Astrocyte of the cerebellum (primary cell): ENCODE data around the gene MKLN1.
A peak's percentile ranks its signal among the peaks of the same experiment; 100 is the strongest.

Experiments
- DNase-seq: peaks from one replicate; pipeline ENCODE4 v3.0.0-alpha.2; 2011; ENCODE audit warnings: low read depth
- H3K4me3 ChIP-seq: 2 replicates; pipeline ENCODE4 v1.5.1; 2011; ENCODE audit warnings: mild to moderate bottlenecking, low read depth, low read length, moderate library complexity
- in situ Hi-C: cut with HindIII; loops from 2 replicates; pipeline ENCODE4 v1.10.0; 2017; ENCODE audit warnings: low sequenced_read_pairs
- TF ChIP-seq, protein P1 (sequence below): IDR thresholded peaks from 2 replicates; pipeline ENCODE4 v1.5.1; 2012; ENCODE audit warnings: low read length, low read depth, moderate library complexity, mild to moderate bottlenecking; ENCODE audit errors: missing control alignments

MKLN1 gene

DNA sequence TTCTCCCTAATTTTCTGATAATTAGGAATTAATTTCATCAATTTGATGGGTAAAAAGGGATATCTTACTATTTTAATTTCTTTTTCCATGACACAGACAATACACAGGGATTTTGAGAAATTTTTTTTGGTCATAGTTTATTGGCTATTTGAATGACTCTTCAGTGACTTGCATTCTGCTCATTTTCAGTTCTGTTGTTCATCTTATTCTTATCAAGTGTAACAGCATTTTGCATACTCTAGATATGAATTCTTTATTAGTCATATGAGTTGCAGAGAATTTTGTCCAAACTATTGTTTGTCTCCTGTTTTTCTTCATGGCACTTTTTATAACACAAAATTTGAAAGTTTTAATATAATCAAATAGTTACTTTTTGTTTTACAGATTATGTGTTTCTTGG, 41.7 kb downstream of the MKLN1 start:
- in situ Hi-C loops = no loop called here
- no peak for DNase-seq
- TF ChIP-seq, protein P1, sequence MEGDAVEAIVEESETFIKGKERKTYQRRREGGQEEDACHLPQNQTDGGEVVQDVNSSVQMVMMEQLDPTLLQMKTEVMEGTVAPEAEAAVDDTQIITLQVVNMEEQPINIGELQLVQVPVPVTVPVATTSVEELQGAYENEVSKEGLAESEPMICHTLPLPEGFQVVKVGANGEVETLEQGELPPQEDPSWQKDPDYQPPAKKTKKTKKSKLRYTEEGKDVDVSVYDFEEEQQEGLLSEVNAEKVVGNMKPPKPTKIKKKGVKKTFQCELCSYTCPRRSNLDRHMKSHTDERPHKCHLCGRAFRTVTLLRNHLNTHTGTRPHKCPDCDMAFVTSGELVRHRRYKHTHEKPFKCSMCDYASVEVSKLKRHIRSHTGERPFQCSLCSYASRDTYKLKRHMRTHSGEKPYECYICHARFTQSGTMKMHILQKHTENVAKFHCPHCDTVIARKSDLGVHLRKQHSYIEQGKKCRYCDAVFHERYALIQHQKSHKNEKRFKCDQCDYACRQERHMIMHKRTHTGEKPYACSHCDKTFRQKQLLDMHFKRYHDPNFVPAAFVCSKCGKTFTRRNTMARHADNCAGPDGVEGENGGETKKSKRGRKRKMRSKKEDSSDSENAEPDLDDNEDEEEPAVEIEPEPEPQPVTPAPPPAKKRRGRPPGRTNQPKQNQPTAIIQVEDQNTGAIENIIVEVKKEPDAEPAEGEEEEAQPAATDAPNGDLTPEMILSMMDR = no peak
- H3K4me3 ChIP-seq = no peak overlapping the region

DNA sequence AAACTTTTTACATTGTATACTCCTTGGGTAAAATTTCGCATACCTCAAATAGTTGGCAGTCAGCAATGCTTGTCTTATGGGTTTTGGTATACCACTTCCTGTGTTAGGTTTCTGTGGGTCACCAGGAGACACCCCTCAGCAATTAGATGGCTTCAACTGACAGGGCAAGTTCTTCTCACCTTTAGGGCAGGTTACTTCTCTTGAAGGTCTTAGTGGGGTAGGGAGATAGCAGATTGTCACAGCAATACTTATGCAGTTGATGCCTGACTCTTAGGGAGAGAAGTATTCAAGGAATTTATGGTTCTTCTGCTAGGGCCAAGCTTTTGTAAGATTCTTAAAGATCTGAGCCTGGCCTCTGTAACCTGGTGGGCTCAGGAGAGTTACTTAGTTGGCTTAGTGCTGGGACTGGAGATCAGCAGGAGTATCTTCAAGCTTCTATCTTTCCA, 42.9 kb downstream of the MKLN1 start:
- DNase-seq = peak; percentile 61

DNA sequence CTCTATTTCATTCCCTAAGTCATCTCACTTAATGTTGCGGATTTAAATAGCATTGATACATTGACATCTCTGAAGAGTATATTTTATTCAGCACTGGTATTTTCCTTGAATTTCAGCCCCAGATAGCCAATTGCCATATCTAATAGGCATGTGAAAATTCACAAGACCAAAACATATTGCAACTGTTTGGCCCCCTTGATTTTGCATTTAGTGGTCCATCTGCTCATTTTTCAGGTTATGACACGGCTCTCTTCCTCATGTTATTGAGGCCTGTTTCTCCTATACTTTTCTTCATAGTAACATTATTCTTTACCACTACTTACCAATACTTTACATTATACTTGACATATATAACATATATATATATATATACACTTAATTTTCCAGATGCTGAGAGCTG, 43.7 kb downstream of the MKLN1 start:
- TF ChIP-seq, protein P1 = no peak
- in situ Hi-C loops = no loop called here
- no peak overlapping the region for H3K4me3 ChIP-seq
- no peak for DNase-seq

More for the DNA sequence above, 42.9 kb downstream of the MKLN1 start:
- in situ Hi-C loops = no loop called here
- TF ChIP-seq, protein P1 = no peak
- H3K4me3 ChIP-seq = no peak overlapping the region

DNA sequence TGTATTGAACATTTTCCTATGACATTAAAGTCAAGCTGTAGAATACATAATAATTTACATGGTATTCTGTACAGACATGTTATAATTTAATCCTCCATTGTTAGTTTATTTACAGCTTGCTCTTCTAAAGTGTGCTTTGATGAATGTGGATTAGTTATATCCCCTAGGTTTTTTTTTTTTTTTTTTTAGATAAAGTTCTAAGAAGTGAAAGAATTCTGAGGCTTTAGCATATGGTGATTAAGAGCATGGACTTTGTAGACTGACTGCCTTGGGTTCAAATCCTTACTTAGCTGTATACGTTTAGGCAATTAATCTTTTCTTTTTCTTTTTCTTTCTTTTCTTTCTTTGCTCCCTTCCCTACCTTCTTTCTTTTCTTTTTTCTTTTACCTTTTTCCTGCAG, 44.9 kb downstream of the MKLN1 start:
- no peak for DNase-seq
- H3K4me3 ChIP-seq = no peak overlapping the region
- in situ Hi-C loops = no loop called here
- TF ChIP-seq, protein P1 = no peak

DNA sequence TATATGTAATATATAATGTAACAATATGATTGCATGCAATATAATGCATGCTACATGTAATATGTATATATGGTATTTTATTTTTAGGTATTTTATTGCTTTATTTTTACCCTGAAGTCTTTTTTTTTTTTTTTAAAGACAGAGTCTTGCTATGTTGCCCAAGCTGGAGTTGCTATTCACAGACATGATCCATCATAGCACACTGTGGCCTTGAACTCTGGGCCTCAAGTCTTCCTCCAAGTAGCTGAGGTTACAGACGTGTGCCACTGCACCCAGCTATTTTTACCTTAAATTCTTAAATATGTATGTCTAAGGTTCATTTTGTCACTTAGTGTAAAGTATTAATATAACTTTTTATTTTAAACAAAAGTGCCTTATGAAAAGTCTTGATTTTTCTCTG, 47.1 kb downstream of the MKLN1 start:
- in situ Hi-C loops = no loop called here
- no peak for DNase-seq
- TF ChIP-seq, protein P1 = no peak

DNA sequence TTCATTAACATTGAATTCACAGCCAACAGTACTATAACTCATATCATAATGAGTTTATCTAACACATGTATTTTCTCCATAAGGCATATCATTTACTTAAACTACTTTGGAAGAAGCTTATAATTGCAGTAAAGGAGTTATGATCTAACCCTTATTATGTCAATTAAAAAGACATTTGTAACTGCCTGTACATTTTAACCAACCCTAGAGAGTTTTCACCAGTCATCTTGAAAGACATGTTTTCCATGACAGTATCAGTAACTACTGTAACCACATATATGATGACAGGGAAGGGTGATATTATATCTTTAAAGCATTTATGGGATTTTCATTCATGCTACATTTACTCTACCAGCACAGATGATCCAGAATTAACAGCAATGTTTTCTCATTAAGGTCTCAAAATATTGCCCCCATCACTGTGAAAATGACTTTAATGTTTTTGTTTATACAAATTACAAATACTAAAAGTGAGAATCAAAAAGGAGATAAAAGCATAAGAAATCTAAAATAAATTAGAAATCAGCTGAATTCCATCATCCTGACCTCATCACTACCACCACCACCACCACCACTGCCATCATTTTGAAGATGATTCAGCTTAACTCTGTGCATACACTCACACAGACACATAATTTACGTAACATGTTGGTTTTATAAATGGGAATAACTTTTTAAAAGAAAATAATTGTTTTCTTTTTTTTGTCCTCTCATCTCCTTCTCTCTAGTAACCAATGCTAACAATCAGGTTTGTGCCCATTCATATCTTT, 53.6 kb downstream of the MKLN1 start:
- in situ Hi-C loops = no loop called here
- H3K4me3 ChIP-seq = no peak overlapping the region
- DNase-seq = no peak
- TF ChIP-seq, protein P1 = no peak

More for the DNA sequence above, 47.1 kb downstream of the MKLN1 start:
- no peak overlapping the region for H3K4me3 ChIP-seq
